ENCODE data around the gene DIRAS2. TPM values are rescaled to one million over a fixed set of nuclear protein-coding genes. Genes with fewer than 3 reads are reported as not detected.

Gene DIRAS2
- total and polyA plus RNA-seq, 2 donors (not counting 3 experiments of a cell fraction or from before 2014, with no cell fraction given) = not detected

- DNase-seq (ENCODE audit: low read depth, low spot score) = no peak
- Histone ChIP-seq H3K79me2 (ENCODE audit: control insufficient read depth, insufficient read depth, low read length) (no peaks in the 10 kb centered on the region), H3K4me1 (ENCODE audit: control insufficient read depth, extremely low read depth, insufficient read depth, low read length) (no peaks in the 10 kb centered on the region), H3K27me3 (ENCODE audit: control insufficient read depth in 2 of 2, insufficient read depth in 2 of 2, low read length in 2 of 2) (no peaks in the 10 kb centered on the region), H3K27ac (ENCODE audit: insufficient read depth, low read depth, low read length) (no peak overlapping the region), H4K20me1 (replicated peaks; ENCODE audit: control insufficient read depth, extremely low read depth, insufficient read depth, low read length) (no peaks in the 10 kb centered on the region), H3K9me1 (replicated peaks; ENCODE audit: control insufficient read depth, extremely low read depth, insufficient read depth, low read length) (no peaks in the 10 kb centered on the region), H3K9me3 (replicated peaks; ENCODE audit: control insufficient read depth, insufficient read depth, low read length) (peaks cover 3% of the 10 kb centered on the region), H3K36me3 (ENCODE audit: control insufficient read depth in 2 of 2, extremely low read depth in 1 of 2, insufficient read depth in 2 of 2, low read length in 2 of 2) (no peaks in the 10 kb centered on the region), H3K4me2 (ENCODE audit: insufficient read depth, low read length) (no peak overlapping the region), H3K9ac (replicated peaks; ENCODE audit: extremely low read depth, insufficient read depth, low read length) (no peak overlapping the region), H3K4me3 (replicated peaks in 1 of 3; ENCODE audit: insufficient read depth in 1 of 3, low read depth in 1 of 3, low read length in 3 of 3) (no peak overlapping the region), H2AFZ (ENCODE audit: low read depth, low read length) (no peak overlapping the region)
- POLR2A ChIA-PET = no interaction called here
- no TSS peak for BruUV-seq (replicated peaks)
- intact Hi-C loops (cut with micrococcal nuclease) = no loop called here
- CTCF ChIA-PET = no interaction called here
- no peak for TF ChIP-seq MYC (IDR thresholded peaks at IDR 0.05; ENCODE audit: low read depth, low read length)
- TF ChIP-seq CTCF (IDR thresholded peaks at IDR 0.05; ENCODE audit: extremely low read depth in 1 of 2, insufficient read depth in 1 of 2, low read depth in 1 of 2, low read length in 2 of 2) = no peak
- no peak for TF ChIP-seq FOS (IDR thresholded peaks at IDR 0.05; ENCODE audit: borderline replicate concordance, insufficient read depth, low read length)
- TF ChIP-seq GATA2 (IDR thresholded peaks at IDR 0.05; ENCODE audit: insufficient read depth, insufficient read length, low read depth, low read length) = no peak
- TF ChIP-seq MAX (IDR thresholded peaks at IDR 0.05; ENCODE audit: insufficient read depth, insufficient read length) = no peak
- no peak for TF ChIP-seq EZH2 (IDR thresholded peaks at IDR 0.05; ENCODE audit: borderline replicate concordance, low read depth, low read length, severe bottlenecking)
- no peak for TF ChIP-seq POLR2AphosphoS5 (IDR thresholded peaks at IDR 0.05; ENCODE audit: insufficient read depth, low read depth, low read length)
- no peak for TF ChIP-seq JUN (IDR thresholded peaks at IDR 0.05; ENCODE audit: borderline replicate concordance, insufficient read depth, insufficient read length, low read depth)
- FAIRE-seq = no peak
- dilution Hi-C loops (cut with MboI; ENCODE audit: extremely low pct_ligation_motif_present, low sequenced_read_pairs) = no loop called here
Measured at GRCh38 chr9:90684106-90684505, 41.5 kb upstream of the DIRAS2 start.
